ENCODE data around the gene CCDC85A.

GRCh38 chr2:56209701-56210100 is 25.9 kb downstream of the CCDC85A start:
- no peak for TF ChIP-seq CTCF (IDR thresholded peaks at IDR 0.05)
- TF ChIP-seq POLR2A (IDR thresholded peaks at IDR 0.05): no peak
